GM12878 (cell line): ENCODE data around the gene DAPK3. TPM values are rescaled to one million over a fixed set of nuclear protein-coding genes. Genes with fewer than 3 reads are reported as not detected.

Source experiments
- ATAC-seq: fragments of 200-7000 bp; cut with Tn5 transposase; 3 replicates; pipeline ENCODE4 v1.9.1; 2020; ENCODE audit warnings: mild to moderate bottlenecking, moderate library complexity
- BruUV-seq: library from RNA; stranded (reverse); fragments of 400-500 nt; replicated peaks from 2 replicates; lab custom pipeline; 2021; lab: Mats Ljungman, UMichigan
- CTCF ChIA-PET: fragments of 300-600 bp; sonication (Branson Sonifier 250); formaldehyde crosslinking; extraction: SDS; loops from one replicate; lab custom pipeline; 2021; ENCODE audit warnings: inconsistent platforms; lab: Yijun Ruan, JAX
- POLR2A ChIA-PET: fragments of 350-600 bp; formaldehyde crosslinking; extraction: SDS; loops from one replicate; lab custom pipeline; 2021; ENCODE audit warnings: inconsistent platforms; lab: Charles Lee
- RAD21 ChIA-PET: fragments of 300-600 bp; sonication (Branson Sonifier 250); formaldehyde crosslinking; loops from one replicate; lab custom pipeline; 2023; ENCODE audit warnings: antibody characterized with exemption; ENCODE audit not compliant: unreplicated experiment; lab: Charles Lee
- SMC1A ChIA-PET: fragments of 300-600 bp; sonication (Branson Sonifier 250); formaldehyde crosslinking; loops from one replicate; lab custom pipeline; 2023; ENCODE audit not compliant: unreplicated experiment, uncharacterized antibody; lab: Charles Lee
- DNase-seq: peaks from one replicate; pipeline ENCODE4 v3.0.0-alpha.2; 2011; ENCODE audit warnings: low read depth, low spot score
- FAIRE-seq: peaks from 3 replicates; lab custom pipeline; 2011; peaks lifted over from hg19 to GRCh38; lab: Jason Lieb, UNC
- H2AFZ ChIP-seq: 2 replicates; pipeline ENCODE4 v1.6.0; 2011; ENCODE audit warnings: low read depth, low read length, control low read depth; ENCODE audit not compliant: control insufficient read depth
- H3K27ac ChIP-seq: 2 replicates; pipeline ENCODE4 v1.5.1; 2011; ENCODE audit warnings: control low read depth; ENCODE audit not compliant: control insufficient read depth, insufficient read depth
- H3K27me3 ChIP-seq, 2 experiments: replicated peaks in 1 of 2; 2 replicates each; pipeline versions ENCODE4 v1.6.0 to v1.6.1; 2011; ENCODE audit warnings: low read length in 1 of 2; ENCODE audit not compliant: control insufficient read depth in 2 of 2, insufficient read depth in 2 of 2
- H3K36me3 ChIP-seq, 2 experiments: 2 replicates each; pipeline ENCODE4 v1.5.1; 2011; ENCODE audit warnings: low read length in 1 of 2; ENCODE audit not compliant: control insufficient read depth in 2 of 2, insufficient read depth in 2 of 2
- H3K4me1 ChIP-seq: 2 replicates; pipeline ENCODE4 v1.6.1; 2011; ENCODE audit warnings: mild to moderate bottlenecking, low read length, moderate library complexity, mixed read lengths; ENCODE audit not compliant: control insufficient read depth, insufficient read depth
- H3K4me2 ChIP-seq: 2 replicates; pipeline ENCODE4 v1.6.0; 2011; ENCODE audit warnings: control low read depth; ENCODE audit not compliant: control insufficient read depth, insufficient read depth
- H3K4me3 ChIP-seq: fragments of 200-600 bp; sonication (generic); 2 replicates; pipeline ENCODE4 v1.5.1; 2016
- H3K79me2 ChIP-seq: 2 replicates; pipeline ENCODE4 v1.6.0; 2011; ENCODE audit warnings: low read length; ENCODE audit not compliant: control insufficient read depth, insufficient read depth
- H3K9ac ChIP-seq: 2 replicates; pipeline ENCODE4 v1.8.0; 2011; ENCODE audit warnings: low read length, control low read depth, mixed read lengths; ENCODE audit not compliant: control insufficient read depth, insufficient read depth
- H3K9me3 ChIP-seq: replicated peaks from 3 replicates; pipeline ENCODE4 v1.5.1; 2011; ENCODE audit warnings: mild to moderate bottlenecking, low read length; ENCODE audit not compliant: control insufficient read depth, insufficient read depth
- H4K20me1 ChIP-seq: 2 replicates; pipeline ENCODE4 v1.6.0; 2011; ENCODE audit not compliant: control insufficient read depth, insufficient read depth
- ATF2 ChIP-seq: IDR thresholded peaks from 2 replicates; pipeline ENCODE4 v1.6.1; 2012; ENCODE audit warnings: low read length, inconsistent platforms
- BACH1 ChIP-seq: fragments of 450-650 bp; IDR thresholded peaks from 2 replicates; pipeline ENCODE4 v1.6.1; 2017; ENCODE audit warnings: mild to moderate bottlenecking, borderline replicate concordance
- CBX5 ChIP-seq: sonication (generic); IDR thresholded peaks from 2 replicates; pipeline ENCODE4 v1.6.1; 2016; ENCODE audit warnings: low read depth, moderate library complexity, mild to moderate bottlenecking, inconsistent platforms
- FOXK2 ChIP-seq: fragments of 450-650 bp; IDR thresholded peaks from 2 replicates; pipeline ENCODE4 v1.6.1; 2017; ENCODE audit warnings: mild to moderate bottlenecking, moderate library complexity
- MTA3 ChIP-seq: IDR thresholded peaks from 2 replicates; pipeline ENCODE4 v1.6.1; 2012; ENCODE audit warnings: low read length, inconsistent platforms, borderline replicate concordance
- MXI1 ChIP-seq: fragments of 150-350 bp; IDR thresholded peaks from 2 replicates; pipeline ENCODE4 v1.6.1; 2011; ENCODE audit warnings: low read depth, mild to moderate bottlenecking, inconsistent platforms, low read length, improper control_type of control experiment
- PAX5 ChIP-seq: IDR thresholded peaks from 2 replicates; pipeline ENCODE4 v1.6.1; 2011; ENCODE audit warnings: low read depth, low read length, borderline replicate concordance
- SMC3 ChIP-seq: IDR thresholded peaks from 2 replicates; pipeline ENCODE4 v1.6.1; 2011; ENCODE audit warnings: low read length, improper control_type of control experiment, borderline replicate concordance
- ZBTB33 ChIP-seq: fragments of 450-650 bp; IDR thresholded peaks from 2 replicates; pipeline ENCODE4 v1.6.1; 2017; ENCODE audit warnings: mild to moderate bottlenecking
- WGBS: methylation state at CpG from one replicate; pipeline ENCODE4 v1.1.6; 2016; ENCODE audit warnings: low lambda C conversion rate; ENCODE audit not compliant: insufficient replicate concordance, insufficient coverage; ENCODE audit errors: missing lambda C conversion rate; 5-methylcytosine and 5-hydroxymethylcytosine counted together
- in situ Hi-C: fragments of 300-500 bp; cut with MboI; formaldehyde crosslinking; loops from 9 replicates; pipeline ENCODE4 v1.14.3; 2018; ENCODE audit warnings: mixed read lengths
- intact Hi-C: fragments of 100-400 bp; cut with micrococcal nuclease; formaldehyde crosslinking; loops from one replicate; pipeline ENCODE4 v1.14.2; 2022; ENCODE audit not compliant: unreplicated experiment
- polyA plus RNA-seq, 11 experiments: library from polyadenylated mRNA; depleted of rRNA in 4 of 11; unstranded in 6 of 11; stranded (reverse) in 5 of 11; fragments of >200 nt; fragmentation: Nextera tagmentation in 4 of 11; fragmentation: Illumina TruSeq in 1 of 11; extraction: Ambion mirVana in 4 of 11; extraction: Trizol in 1 of 11; gene quantifications; 1 replicate in 1 of 11; 2 replicates in 10 of 11; pipeline versions ENCODE4 v1.2.1 to v1.2.3, GENCODE V29; 2011 to 2016; ENCODE audit warnings: inconsistent platforms in 2 of 11, missing spikeins in 2 of 11, low read depth in 1 of 11
- total RNA-seq, 4 experiments: library from RNA; depleted of rRNA in 3 of 4; stranded (reverse); fragments of >200 nt in 3 of 4; fragmentation: Illumina TruSeq in 1 of 4; extraction: Trizol in 1 of 4; gene quantifications; 2 replicates each; pipeline versions ENCODE4 v1.2.1 to v1.2.3, GENCODE V29; 2013 to 2021
- TF ChIP-seq, protein P1 (sequence below): fragments of 450-650 bp; IDR thresholded peaks from 2 replicates; pipeline ENCODE4 v1.6.1; 2018; ENCODE audit warnings: borderline replicate concordance, mild to moderate bottlenecking; ENCODE audit not compliant: partially characterized antibody
- TF ChIP-seq, protein P2 (sequence below), 3 experiments: IDR thresholded peaks in 2 of 3; conservative IDR thresholded peaks in 1 of 3; 2 replicates each; pipeline ENCODE4 v1.5.1; 2011; ENCODE audit warnings: low read depth in 3 of 3, low read length in 3 of 3, mild to moderate bottlenecking in 3 of 3, control low read depth in 2 of 3, moderate library complexity in 2 of 3, inconsistent platforms in 1 of 3, mixed read lengths in 1 of 3; ENCODE audit not compliant: control insufficient read depth in 2 of 3, insufficient read depth in 1 of 3; ENCODE audit errors: extremely low read depth in 1 of 3

The DAPK3 gene
- total and polyA plus RNA-seq, 10 of the 15 experiments (the other 5 are each of a cell fraction or from before 2014, with no cell fraction given), result 0.13 to 46.4 (median 24.8) TPM

DNA sequence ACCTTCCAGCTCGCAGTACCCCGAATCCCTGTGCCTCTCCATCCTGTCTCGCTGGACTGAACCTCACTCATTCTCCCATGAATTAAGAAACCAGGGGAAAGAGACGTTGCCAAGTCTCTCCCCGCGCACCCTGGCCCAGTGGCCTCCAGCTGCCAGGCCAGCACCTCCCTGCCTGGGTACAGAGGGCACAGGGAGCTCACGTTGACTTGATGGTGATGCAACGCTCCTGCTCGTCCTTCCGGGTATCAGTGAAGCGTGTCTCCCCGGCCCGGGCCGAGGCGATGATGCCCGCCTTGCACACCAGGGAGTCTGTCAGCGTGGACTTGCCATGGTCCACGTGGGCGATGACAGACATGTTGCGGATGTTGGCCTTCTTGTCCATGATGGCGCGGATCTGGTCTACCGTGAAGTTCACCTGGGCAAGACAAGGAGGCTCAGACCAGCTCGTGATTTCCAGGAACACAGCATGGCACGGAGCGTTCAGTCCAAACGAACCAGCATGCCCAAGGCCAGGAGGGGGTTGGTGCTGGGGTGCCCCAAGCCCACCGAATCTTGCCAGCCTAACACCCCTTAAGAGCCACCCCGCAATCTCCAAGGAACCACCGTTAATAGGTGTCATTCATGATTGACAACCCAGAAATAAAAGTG, 13.2 kb upstream of the DAPK3 start:
- H3K4me1 ChIP-seq, result peaks cover 19% of the 10 kb centered on the region
- intact Hi-C loops (no loop called here), in situ Hi-C loops (no loop called here)
- H3K4me3 ChIP-seq, result peak overlapping the region; percentile 97
- peak overlapping the region; percentile 96 for H3K9ac ChIP-seq
- no peak overlapping the region for H2AFZ ChIP-seq
- ChIA-PET POLR2A (interaction anchor here (0.6 to 1.9 kb wide), 3 partner anchors 13 to 203 kb away, joined by 3 to 8 read pairs (median 4); partner anchors contain the start of gene DAPK3), SMC1A (interaction anchor here (0.5 to 1.8 kb wide), 2 partner anchors 22 to 257 kb away, joined by 3 to 4 read pairs; no protein-coding TSS in a partner anchor), CTCF (interaction anchor here (0.5 to 1.2 kb wide), 4 partner anchors 23 to 219 kb away, joined by 3 to 4 read pairs (median 3); partner anchors contain the start of gene PIAS4), RAD21 (interaction anchor here (1.4 kb wide), 1 partner anchor 23 kb away, joined by 7 read pairs; the partner anchor contains the start of gene PIAS4)
- H3K79me2 ChIP-seq, result peaks cover 64% of the 10 kb centered on the region
- H3K27me3 ChIP-seq, result no peaks in the 10 kb centered on the region
- no TSS peak for BruUV-seq
- H3K36me3 ChIP-seq, result peaks cover 36 to 51% of the 10 kb centered on the region in 2 experiments
- peak overlapping the region; percentile 89 for H3K4me2 ChIP-seq
- WGBS, result 2% methylated on average over 30 of the region's 30 CpGs
- DNase-seq (no peak), ATAC-seq (peak; percentile 18), FAIRE-seq (peak; percentile 44)
- H3K9me3 ChIP-seq, result no peaks in the 10 kb centered on the region
- peak overlapping the region; percentile 79 for H3K27ac ChIP-seq
- H4K20me1 ChIP-seq, result peaks cover 46% of the 10 kb centered on the region
- TF ChIP-seq CBX5 (no peak), ZBTB33 (no peak), PAX5 (peak; percentile 32; the same call in 1 of the 2 replicates), MTA3 (no peak), BACH1 (no peak), FOXK2 (no peak; the same call in 1 of the 2 replicates), MXI1 (peak; percentile 90), SMC3 (no peak), ATF2 (no peak)
- TF ChIP-seq, protein P1, sequence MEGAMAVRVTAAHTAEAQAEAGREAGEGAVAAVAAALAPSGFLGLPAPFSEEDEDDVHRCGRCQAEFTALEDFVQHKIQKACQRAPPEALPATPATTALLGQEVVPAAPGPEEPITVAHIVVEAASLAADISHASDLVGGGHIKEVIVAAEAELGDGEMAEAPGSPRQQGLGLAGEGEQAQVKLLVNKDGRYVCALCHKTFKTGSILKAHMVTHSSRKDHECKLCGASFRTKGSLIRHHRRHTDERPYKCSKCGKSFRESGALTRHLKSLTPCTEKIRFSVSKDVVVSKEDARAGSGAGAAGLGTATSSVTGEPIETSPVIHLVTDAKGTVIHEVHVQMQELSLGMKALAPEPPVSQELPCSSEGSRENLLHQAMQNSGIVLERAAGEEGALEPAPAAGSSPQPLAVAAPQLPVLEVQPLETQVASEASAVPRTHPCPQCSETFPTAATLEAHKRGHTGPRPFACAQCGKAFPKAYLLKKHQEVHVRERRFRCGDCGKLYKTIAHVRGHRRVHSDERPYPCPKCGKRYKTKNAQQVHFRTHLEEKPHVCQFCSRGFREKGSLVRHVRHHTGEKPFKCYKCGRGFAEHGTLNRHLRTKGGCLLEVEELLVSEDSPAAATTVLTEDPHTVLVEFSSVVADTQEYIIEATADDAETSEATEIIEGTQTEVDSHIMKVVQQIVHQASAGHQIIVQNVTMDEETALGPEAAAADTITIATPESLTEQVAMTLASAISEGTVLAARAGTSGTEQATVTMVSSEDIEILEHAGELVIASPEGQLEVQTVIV, result no peak
- TF ChIP-seq, protein P2, sequence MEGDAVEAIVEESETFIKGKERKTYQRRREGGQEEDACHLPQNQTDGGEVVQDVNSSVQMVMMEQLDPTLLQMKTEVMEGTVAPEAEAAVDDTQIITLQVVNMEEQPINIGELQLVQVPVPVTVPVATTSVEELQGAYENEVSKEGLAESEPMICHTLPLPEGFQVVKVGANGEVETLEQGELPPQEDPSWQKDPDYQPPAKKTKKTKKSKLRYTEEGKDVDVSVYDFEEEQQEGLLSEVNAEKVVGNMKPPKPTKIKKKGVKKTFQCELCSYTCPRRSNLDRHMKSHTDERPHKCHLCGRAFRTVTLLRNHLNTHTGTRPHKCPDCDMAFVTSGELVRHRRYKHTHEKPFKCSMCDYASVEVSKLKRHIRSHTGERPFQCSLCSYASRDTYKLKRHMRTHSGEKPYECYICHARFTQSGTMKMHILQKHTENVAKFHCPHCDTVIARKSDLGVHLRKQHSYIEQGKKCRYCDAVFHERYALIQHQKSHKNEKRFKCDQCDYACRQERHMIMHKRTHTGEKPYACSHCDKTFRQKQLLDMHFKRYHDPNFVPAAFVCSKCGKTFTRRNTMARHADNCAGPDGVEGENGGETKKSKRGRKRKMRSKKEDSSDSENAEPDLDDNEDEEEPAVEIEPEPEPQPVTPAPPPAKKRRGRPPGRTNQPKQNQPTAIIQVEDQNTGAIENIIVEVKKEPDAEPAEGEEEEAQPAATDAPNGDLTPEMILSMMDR (IDR thresholded peaks at IDR 0.05 in 2 of 3, conservative IDR thresholded peaks at IDR 0.05 in 1 of 3; ENCODE audit: control insufficient read depth in 2 of 3, extremely low read depth in 1 of 3, insufficient read depth in 1 of 3, low read depth in 3 of 3, low read length in 3 of 3), result no peak
